Neural progenitor cell (in vitro differentiated cells): ENCODE measurements around the gene RALB.

Source experiments
- EZH2 ChIP-seq: fragments of 200-600 bp; sonication (generic); IDR thresholded peaks from 2 replicates; pipeline ENCODE4 v1.6.1; 2017; ENCODE audit warnings: antibody characterized with exemption, mild to moderate bottlenecking, moderate library complexity
- TF ChIP-seq, protein P1 (sequence below): fragments of 200-600 bp; sonication (generic); IDR thresholded peaks from 2 replicates; pipeline ENCODE4 v1.5.1; 2017; ENCODE audit warnings: antibody characterized with exemption, mild to moderate bottlenecking

DNA sequence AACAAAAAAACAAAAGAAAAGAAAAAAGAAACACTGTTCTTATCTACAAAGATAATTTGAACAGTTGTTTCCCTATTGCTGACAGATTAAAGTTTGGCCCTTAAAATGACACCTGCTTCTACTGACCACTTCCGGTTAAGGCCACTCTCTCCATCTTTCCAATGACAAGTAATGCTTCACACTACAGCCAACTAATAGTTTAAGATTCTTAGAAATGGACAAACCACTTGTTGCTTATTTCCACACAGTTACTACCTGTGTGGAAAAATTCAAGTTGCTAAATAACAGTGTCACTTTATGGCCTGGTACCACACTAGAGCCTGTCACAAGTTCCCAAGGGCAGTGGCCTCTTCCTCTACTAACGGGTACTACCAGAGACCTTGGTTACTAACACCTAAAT, 31.9 kb upstream of the RALB start:
- TF ChIP-seq EZH2: no peak
- TF ChIP-seq, protein P1, sequence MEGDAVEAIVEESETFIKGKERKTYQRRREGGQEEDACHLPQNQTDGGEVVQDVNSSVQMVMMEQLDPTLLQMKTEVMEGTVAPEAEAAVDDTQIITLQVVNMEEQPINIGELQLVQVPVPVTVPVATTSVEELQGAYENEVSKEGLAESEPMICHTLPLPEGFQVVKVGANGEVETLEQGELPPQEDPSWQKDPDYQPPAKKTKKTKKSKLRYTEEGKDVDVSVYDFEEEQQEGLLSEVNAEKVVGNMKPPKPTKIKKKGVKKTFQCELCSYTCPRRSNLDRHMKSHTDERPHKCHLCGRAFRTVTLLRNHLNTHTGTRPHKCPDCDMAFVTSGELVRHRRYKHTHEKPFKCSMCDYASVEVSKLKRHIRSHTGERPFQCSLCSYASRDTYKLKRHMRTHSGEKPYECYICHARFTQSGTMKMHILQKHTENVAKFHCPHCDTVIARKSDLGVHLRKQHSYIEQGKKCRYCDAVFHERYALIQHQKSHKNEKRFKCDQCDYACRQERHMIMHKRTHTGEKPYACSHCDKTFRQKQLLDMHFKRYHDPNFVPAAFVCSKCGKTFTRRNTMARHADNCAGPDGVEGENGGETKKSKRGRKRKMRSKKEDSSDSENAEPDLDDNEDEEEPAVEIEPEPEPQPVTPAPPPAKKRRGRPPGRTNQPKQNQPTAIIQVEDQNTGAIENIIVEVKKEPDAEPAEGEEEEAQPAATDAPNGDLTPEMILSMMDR: no peak
